Measurements from ENCODE around the gene INSL3.
A peak's percentile ranks its signal among the peaks of the same experiment; 100 is the strongest.

Gene INSL3

DNA sequence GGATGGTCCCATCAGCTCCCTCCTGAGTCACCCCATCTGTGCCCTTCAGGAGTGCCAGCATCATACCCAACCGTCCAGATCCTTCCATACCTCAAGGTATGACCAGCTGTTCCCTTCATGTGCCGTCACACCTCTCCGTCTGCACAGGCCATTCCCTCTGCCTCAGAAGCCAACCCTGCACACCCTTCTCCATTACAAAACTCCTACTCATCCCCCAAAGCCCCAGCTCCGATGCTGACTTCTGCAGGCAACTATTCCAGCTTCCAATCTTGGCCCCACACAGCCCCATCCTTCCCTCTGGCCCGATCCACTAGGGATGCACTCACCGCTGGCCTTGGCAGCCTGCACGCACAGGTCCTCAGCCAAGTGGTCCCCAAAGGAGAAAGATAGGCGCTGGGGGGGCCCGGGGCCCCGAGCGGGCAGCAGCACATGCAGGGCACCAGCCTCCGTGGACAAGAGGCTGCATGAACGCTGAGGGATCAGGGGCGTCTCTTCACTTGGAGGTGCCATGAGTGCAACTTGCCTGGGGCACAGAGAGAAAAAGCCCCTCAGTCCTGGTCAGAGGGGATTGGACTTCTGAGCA, 22.7 kb upstream of the INSL3 start:
- no peak for DNase-seq

DNA sequence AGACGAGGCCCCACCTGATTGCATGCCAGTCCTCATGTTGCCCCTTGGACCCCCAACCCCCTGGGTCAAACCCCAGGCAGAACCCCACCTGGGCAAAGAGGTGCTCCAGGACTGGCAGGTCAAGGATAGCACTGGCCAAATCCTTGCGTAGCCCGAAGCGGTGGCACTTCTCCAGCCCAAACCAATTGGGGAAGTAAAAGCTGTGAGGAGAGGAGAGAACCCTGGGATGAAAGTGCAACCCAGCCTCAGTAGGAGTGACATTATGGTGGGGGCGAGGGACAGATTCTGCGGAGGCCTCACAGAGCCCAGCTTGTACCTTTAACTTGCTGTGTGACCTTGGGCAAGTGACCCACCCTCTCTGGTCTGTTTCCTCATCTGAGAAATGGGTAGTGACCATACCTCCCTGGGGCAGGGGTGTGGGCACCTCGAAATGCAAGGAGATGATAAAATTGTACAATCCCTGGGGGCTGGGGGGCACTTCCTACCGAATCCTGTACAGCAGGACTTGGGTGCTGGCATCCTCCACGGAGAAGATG, 22.0 kb upstream of the INSL3 start:
- DNase-seq, result no peak

- DNase-seq, result no peak
Measured at GRCh38 chr19:17842663-17843291, 21.5 kb upstream of the INSL3 start.

- peak; percentile 80 for DNase-seq
Measured at GRCh38 chr19:17841810-17842662, 20.7 kb upstream of the INSL3 start.

DNA sequence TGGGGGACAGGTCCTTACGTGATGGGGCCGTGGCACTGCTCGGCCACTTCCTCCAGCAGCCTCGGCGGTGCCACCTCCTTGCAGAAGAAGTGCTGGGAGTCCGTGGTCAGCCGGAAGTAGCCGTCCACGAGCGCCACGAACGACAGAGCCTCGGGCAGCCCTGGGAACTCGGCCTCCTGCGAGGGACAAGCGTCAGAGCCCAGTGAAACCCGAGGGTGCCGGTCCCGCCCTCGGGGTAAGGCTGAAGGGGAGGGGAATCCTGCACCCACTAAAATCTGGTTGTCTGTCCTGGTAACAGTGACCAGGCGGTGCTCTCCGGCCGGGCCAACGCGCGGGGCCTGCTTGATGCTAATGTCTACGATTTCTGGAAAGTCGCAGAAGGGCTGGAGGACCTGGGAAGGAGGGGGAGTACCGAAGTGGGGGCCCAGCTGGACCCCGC, 20.1 kb upstream of the INSL3 start:
- no peak for DNase-seq

DNA sequence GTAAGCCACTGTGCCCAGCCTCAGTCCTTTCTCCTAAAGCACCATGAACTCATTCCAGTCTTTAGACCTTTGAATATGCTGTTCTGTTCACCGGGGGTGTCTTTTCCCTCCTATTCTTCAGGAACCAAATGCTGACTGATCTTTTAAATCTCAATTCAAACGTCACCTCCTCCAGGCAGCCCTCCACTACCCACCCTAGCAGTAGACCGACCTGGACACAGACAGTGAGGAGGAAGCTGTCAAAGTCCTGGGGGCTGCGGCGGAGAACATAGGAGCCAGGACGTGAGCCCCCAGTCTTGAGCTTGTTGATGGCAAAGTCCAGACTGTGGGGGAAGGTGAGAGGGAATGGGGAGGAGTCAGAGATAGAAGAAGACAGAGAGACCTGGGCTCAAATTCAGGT, 18.7 kb upstream of the INSL3 start:
- no peak for DNase-seq

- no peak for DNase-seq
Measured at GRCh38 chr19:17837972-17838371, 16.7 kb upstream of the INSL3 start.

GRCh38 chr19:17836530-17836929, 15.2 kb upstream of the INSL3 start:
- no peak for DNase-seq

GRCh38 chr19:17835182-17836006, 14.1 kb upstream of the INSL3 start:
- DNase-seq, result no peak

DNA sequence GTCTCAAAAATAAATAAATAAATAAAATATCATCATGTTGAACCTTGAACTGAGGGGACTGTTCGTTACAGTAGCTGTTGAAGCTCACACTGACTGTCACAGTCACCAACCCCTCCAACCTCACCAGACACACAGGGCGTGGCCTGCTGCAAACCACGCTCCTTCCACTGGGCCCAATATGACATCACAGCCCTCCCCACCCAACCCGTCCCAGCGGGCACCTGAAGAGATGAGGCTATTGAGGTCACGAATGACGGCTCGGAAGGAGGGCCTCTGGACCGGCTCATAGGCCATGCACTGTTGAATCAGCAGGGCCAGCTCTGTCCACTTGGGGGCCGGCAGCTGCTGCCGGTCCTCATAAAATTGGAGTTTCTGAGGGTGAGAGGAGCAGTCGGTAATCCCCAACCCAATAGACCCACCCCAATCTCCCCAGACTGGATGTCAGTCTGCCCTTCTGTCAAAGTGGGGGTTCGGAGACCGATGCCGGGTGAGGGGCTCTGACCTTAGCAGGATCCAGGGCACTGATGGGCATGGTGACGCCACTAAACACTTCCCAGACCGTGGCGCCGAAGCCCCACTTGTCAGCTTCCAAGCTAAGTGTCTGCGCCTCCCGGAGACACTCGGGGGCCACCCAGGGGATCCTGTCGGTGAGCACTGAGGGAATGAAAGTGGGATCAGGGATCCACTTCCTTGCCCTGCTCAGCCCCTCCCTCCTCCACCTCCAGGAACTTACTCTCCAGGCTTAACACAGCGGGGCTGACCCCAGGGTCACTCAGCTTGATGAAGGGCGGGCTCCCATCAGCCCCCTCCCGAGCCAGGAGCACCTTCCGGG, 13.2 kb upstream of the INSL3 start:
- no peak for DNase-seq

- no peak for DNase-seq
Measured at GRCh38 chr19:17832443-17833208, 11.3 kb upstream of the INSL3 start.

- DNase-seq, result no peak
Measured at GRCh38 chr19:17831419-17831888, 10.1 kb upstream of the INSL3 start.

DNA sequence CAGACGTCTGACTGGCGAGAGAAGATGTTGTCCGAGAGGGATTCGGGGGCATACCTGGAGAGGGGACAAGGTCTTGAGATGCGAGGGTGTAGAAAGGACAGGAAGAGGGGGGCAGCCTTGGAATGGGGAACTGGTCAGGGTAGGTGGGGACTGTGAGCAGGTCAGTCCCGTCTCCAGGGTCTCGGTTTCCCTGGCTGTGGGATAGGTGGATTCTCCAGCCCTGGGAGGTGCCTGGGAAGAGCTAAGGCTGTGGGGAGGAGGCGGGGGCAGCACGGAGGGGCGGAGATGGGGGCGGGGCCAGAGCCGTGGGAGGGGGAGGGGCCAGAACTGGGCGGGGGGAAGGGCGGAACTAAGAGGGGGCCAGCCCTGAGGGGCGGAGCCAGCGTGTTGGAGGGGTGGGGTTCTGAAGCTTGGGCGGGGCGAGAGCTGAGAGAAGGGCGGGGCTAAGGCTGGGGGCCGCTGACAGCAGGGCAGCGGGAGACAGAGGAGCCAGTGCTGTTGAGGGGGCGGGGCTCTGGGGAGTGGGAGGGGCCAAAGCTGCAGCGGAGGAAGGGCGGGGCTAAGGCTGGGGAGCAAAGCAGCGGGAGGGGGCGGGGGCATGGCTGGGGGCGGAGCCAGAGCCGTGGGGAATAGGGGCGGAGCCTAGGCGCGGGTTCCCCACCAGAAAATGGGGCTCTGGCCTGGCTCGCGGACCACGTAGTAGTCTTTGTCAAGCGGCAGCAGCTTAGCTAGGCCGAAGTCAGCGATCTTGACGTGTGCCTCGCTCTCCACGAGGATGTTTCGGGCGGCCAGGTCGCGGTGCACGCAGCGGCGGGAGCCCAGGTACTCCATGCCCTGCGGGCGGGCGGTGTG, 9.5 kb upstream of the INSL3 start:
- peak; percentile 77 for DNase-seq

GRCh38 chr19:17829855-17830566, 8.7 kb upstream of the INSL3 start:
- no peak for DNase-seq

DNA sequence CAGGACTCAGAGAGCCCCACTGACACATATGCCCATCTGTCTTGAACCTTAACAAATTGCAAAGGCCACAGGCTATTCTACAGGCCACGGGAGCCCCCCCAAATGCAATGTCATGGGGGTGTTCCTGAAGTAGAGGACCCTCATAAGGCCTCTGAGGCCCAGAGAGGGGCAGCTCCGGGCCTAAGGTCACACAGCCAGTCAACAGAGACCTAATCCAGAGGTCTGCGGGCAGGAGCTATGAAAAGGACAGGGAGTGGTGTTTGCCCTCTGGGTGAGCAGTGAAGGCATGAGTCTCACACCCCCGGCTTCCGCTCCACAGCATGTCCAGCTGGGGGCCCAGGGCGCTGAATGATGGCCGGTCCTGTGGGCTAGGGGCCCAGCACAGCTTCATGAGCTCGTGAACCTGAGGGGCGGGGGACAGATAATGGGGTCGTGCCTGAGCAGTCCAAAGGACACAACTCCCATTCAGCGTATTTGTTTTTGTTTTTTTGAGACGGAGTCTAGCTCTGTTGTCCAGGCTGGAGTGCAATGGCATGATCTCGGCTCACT, 5.3 kb upstream of the INSL3 start:
- no peak for DNase-seq

DNA sequence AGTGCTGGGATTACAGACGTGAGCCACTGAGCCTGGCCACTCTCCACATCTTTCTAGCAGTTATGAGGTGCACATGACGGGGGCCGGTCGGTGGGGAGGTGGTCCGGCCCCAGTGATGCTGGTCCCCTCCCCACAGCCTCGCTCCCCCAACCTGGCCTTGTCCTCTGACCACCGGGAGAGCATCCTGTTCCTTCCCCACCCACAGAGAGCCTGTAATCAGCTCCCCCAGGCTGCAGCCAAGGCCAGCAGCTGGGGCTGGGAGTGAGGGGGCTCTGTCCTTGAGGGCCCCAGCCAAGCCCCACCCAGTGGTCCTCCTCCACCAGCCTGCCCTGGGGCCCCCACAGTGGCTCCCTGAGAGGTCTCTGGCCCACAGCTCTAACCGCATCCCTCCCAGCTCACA, 3.0 kb upstream of the INSL3 start:
- no peak for DNase-seq

DNA sequence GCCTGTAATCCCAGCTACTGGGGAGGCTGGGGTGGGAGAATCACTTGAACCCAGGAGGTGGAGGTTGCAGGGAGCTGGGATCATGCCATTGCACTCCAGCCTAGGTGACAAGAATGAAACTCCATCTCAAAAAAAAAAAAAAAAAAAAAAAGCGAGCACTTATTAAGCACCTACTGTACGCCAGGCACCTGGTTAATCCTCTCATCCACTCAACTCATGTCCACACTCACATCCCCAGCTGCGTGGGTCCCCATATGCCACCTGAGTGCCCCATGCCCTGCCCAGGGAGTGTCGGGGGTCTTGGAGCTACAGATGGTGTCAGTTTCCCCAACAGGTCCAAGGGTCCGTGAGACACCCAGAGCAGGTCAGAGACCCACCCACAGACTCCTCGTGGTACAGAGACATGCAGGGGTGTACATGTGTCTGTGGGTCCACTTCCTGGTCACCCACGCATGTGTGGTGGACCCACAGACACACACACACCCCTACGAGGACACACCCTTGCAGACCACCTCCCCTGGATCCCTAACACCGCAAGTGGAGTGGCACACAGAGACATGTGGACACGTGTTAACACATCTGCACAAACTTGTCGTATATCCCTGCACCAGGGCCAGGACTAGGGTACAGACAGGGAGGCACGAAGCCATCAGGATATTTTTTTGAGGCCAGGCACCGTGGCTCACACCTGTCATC, 3.5 kb downstream of the INSL3 start:
- no peak for DNase-seq

GRCh38 chr19:17812099-17812498, 9.2 kb downstream of the INSL3 start:
- DNase-seq, result no peak
